ENCODE data around the gene PELO. TPM values are rescaled to one million over a fixed set of nuclear protein-coding genes. Genes with fewer than 3 reads are reported as not detected.

PELO gene
- total RNA-seq, 1 donor from 2014 or later, result 82.4 TPM

DNA sequence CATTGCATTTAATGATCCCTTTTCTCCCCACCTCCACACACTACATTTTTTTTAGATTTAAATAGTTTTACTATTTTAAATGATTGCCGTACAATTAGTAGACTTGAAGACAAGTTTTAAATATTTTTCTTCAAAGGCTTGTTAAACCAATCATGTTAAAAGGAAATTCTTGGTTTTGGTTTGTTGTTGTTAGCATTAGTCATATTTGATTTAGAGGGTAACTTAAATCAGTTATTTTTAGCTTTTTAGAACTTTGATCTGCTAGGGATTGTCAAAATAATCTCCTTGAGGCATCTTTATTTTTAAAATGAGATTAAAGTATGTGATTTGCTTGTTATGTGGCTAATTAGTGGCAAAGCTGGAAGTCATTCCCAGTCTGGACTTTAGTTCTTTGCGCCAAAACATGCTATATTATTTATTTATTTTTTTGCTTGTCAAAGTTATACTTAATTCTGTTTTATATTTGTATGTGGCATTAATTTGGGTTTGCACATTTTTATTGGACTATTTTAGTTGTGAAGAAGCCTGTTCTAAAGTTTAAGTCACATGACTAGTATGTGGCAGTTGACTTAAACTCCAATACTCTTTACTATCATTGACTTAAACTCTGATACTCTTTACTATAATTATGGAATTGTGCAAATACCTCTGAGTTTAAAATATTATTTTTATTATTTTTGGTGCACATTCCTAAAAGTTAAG is 14.7 kb downstream of the PELO start:
- no peaks in the 10 kb centered on the region for H3K27me3 Mint-ChIP-seq (ENCODE audit: unreplicated experiment)

DNA sequence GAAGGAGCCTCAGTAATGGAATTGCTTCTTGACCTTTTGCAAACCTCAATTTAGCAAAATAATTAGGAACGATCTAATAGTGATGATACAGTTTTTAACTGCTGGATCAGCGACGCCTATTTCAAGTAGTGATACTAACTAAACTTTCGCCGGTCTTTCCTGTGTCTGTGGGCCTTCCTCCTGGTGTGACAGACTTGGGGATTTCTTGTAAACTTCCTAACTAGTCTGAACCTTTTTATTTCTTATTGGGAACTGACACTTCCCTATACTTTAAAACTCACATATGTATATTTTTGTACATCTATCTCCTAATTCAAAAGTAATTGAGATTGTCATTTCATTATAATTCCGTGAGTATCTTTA is 15.2 kb downstream of the PELO start:
- Mint-ChIP-seq H3K4me1 (ENCODE audit: unreplicated experiment) (peaks cover 77% of the 10 kb centered on the region), H3K9me3 (ENCODE audit: unreplicated experiment) (no peaks in the 10 kb centered on the region), H3K4me3 (ENCODE audit: unreplicated experiment) (peak overlapping the region; percentile 90), H3K36me3 (ENCODE audit: unreplicated experiment) (peaks cover 33% of the 10 kb centered on the region), H3K27me3 (ENCODE audit: unreplicated experiment) (no peaks in the 10 kb centered on the region), H3K27ac (ENCODE audit: unreplicated experiment) (peak overlapping the region; percentile 54)
- DNase-seq (ENCODE audit: extremely low spot score, unreplicated experiment), result no peak
- TF ChIP-seq, protein P1, sequence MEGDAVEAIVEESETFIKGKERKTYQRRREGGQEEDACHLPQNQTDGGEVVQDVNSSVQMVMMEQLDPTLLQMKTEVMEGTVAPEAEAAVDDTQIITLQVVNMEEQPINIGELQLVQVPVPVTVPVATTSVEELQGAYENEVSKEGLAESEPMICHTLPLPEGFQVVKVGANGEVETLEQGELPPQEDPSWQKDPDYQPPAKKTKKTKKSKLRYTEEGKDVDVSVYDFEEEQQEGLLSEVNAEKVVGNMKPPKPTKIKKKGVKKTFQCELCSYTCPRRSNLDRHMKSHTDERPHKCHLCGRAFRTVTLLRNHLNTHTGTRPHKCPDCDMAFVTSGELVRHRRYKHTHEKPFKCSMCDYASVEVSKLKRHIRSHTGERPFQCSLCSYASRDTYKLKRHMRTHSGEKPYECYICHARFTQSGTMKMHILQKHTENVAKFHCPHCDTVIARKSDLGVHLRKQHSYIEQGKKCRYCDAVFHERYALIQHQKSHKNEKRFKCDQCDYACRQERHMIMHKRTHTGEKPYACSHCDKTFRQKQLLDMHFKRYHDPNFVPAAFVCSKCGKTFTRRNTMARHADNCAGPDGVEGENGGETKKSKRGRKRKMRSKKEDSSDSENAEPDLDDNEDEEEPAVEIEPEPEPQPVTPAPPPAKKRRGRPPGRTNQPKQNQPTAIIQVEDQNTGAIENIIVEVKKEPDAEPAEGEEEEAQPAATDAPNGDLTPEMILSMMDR (IDR thresholded peaks at IDR 0.05), result no peak

More for the DNA sequence above, 14.7 kb downstream of the PELO start:
- Mint-ChIP-seq H3K9me3 (ENCODE audit: unreplicated experiment) (no peaks in the 10 kb centered on the region), H3K27ac (ENCODE audit: unreplicated experiment) (peak overlapping the region; percentile 72), H3K36me3 (ENCODE audit: unreplicated experiment) (peaks cover 33% of the 10 kb centered on the region), H3K4me3 (ENCODE audit: unreplicated experiment) (peak overlapping the region; percentile 90), H3K4me1 (ENCODE audit: unreplicated experiment) (peaks cover 78% of the 10 kb centered on the region)
- no peak for DNase-seq (ENCODE audit: extremely low spot score, unreplicated experiment)
- TF ChIP-seq, protein P1 (IDR thresholded peaks at IDR 0.05), result no peak

DNA sequence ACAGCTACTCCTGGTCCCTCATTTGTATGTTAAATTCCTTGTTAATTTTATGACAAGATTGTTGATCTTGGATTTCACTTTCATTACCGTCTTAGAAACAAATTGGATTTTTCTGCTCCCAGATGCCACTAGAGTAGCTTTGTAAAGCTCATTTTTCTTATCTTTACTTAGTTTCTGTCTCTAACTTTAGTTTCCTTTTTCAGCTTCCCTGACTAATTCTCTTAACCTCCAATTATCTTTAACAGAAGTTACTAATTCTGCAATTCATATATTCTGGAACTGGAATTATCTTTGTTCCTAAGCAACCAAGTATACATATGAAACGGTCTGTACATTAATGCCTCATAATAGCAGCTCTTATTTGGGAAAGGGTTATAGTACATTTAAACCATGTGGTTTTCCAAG is 16.7 kb downstream of the PELO start:
- TF ChIP-seq, protein P1 (IDR thresholded peaks at IDR 0.05), result no peak
- H3K27ac Mint-ChIP-seq (ENCODE audit: unreplicated experiment), result peak overlapping the region; percentile 55
- H3K9me3 Mint-ChIP-seq (ENCODE audit: unreplicated experiment), result no peaks in the 10 kb centered on the region
- H3K4me3 Mint-ChIP-seq (ENCODE audit: unreplicated experiment), result peak overlapping the region; percentile 33
- H3K36me3 Mint-ChIP-seq (ENCODE audit: unreplicated experiment), result peaks cover 33% of the 10 kb centered on the region
- H3K27me3 Mint-ChIP-seq (ENCODE audit: unreplicated experiment), result no peaks in the 10 kb centered on the region
- peaks cover 77% of the 10 kb centered on the region for H3K4me1 Mint-ChIP-seq (ENCODE audit: unreplicated experiment)
- DNase-seq (ENCODE audit: extremely low spot score, unreplicated experiment), result no peak

DNA sequence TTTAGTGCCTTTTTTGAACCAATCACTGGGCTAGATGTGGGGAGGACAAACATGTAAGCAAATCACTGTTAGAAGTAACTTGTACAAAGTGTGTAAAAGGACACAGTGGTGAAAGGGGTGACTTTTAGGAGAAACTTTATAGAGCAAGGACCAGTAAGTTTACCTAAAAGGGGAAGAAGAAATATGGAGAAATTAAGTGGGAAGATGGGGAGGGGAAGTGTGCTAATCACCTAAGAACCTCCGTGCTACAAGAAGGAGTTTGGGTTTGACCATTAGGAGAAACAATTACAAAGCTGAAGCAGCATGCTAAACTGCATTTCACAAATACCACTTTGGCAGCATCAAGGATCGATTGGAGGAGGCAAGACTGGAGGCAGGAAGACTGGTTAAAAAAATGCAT is 17.3 kb downstream of the PELO start:
- H3K4me1 Mint-ChIP-seq (ENCODE audit: unreplicated experiment), result peaks cover 77% of the 10 kb centered on the region
- TF ChIP-seq, protein P1 (IDR thresholded peaks at IDR 0.05), result no peak
- H3K27me3 Mint-ChIP-seq (ENCODE audit: unreplicated experiment), result no peaks in the 10 kb centered on the region
- no peak overlapping the region for H3K4me3 Mint-ChIP-seq (ENCODE audit: unreplicated experiment)
- H3K36me3 Mint-ChIP-seq (ENCODE audit: unreplicated experiment), result peaks cover 33% of the 10 kb centered on the region
- peak overlapping the region; percentile 32 for H3K27ac Mint-ChIP-seq (ENCODE audit: unreplicated experiment)
- no peak for DNase-seq (ENCODE audit: extremely low spot score, unreplicated experiment)
- H3K9me3 Mint-ChIP-seq (ENCODE audit: unreplicated experiment), result no peaks in the 10 kb centered on the region

DNA sequence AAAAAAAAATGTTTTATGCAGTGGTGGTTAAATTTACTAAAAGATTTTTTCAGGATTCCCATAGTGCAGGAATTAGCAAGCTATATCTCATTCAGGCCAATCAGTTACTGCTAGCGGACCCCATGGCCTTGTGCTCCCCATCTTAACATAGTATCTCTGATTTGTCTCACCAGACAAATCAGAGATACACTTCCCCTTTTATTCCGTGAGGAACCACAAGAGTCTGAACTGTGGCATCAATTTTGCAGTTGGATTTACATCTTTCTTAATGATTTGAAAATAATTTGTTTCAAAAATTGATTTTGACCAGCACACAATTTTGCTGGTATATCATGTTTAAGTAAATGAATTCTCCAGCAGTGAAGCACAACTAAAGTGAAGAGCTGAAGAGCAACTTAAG is 17.9 kb downstream of the PELO start:
- H3K36me3 Mint-ChIP-seq (ENCODE audit: unreplicated experiment), result peaks cover 36% of the 10 kb centered on the region
- TF ChIP-seq, protein P1 (IDR thresholded peaks at IDR 0.05), result no peak
- DNase-seq (ENCODE audit: extremely low spot score, unreplicated experiment), result no peak
- H3K27ac Mint-ChIP-seq (ENCODE audit: unreplicated experiment), result peak overlapping the region; percentile 40
- peaks cover 83% of the 10 kb centered on the region for H3K4me1 Mint-ChIP-seq (ENCODE audit: unreplicated experiment)
- no peaks in the 10 kb centered on the region for H3K9me3 Mint-ChIP-seq (ENCODE audit: unreplicated experiment)
- no peaks in the 10 kb centered on the region for H3K27me3 Mint-ChIP-seq (ENCODE audit: unreplicated experiment)
- no peak overlapping the region for H3K4me3 Mint-ChIP-seq (ENCODE audit: unreplicated experiment)
